Measurements from ENCODE around the gene CTU1. TPM values are rescaled to one million over a fixed set of nuclear protein-coding genes. Genes with fewer than 3 reads are reported as not detected.

The CTU1 gene
- total RNA-seq, 2 experiments from 2014 or later, result 8.8 to 9.8 TPM

GRCh38 chr19:51116736-51117286, 8.6 kb upstream of the CTU1 start:
- CTCF ChIA-PET, result no interaction called here
- POLR2A ChIA-PET, result no interaction called here
- intact Hi-C loops (cut with micrococcal nuclease), result no loop called here
- no peaks in the 10 kb centered on the region for H3K36me3 Mint-ChIP-seq
- no peak overlapping the region for H3K27ac Mint-ChIP-seq
- H3K27me3 Mint-ChIP-seq, result peaks cover 3% of the 10 kb centered on the region
- H3K9me3 Mint-ChIP-seq, result no peaks in the 10 kb centered on the region
- peak; percentile 60 for DNase-seq
- H3K4me1 Mint-ChIP-seq (ENCODE audit: low read depth), result peaks cover 26% of the 10 kb centered on the region
- H3K4me3 Mint-ChIP-seq, result no peak overlapping the region

GRCh38 chr19:51114087-51114729, 6.0 kb upstream of the CTU1 start:
- Mint-ChIP-seq H3K27ac (peak overlapping the region; percentile 90), H3K36me3 (no peaks in the 10 kb centered on the region), H3K27me3 (peaks cover 3% of the 10 kb centered on the region), H3K9me3 (no peaks in the 10 kb centered on the region), H3K4me3 (no peak overlapping the region), H3K4me1 (ENCODE audit: low read depth) (peaks cover 24% of the 10 kb centered on the region)
- DNase-seq, result no peak
- ChIA-PET POLR2A (interaction anchor here (1.0 kb wide), 1 partner anchor 14 kb away, joined by 6 read pairs; no protein-coding TSS in a partner anchor), CTCF (interaction anchor here (0.6 to 1.3 kb wide), 5 partner anchors 13 to 148 kb away, joined by 3 to 6 read pairs (median 3); no protein-coding TSS in a partner anchor)
- intact Hi-C loops (cut with micrococcal nuclease), result loop anchor here (1.0 to 5.0 kb wide), 6 partner anchors 9 to 333 kb away; no protein-coding TSS in a partner anchor

- ChIA-PET CTCF (interaction anchor here (1.0 kb wide), 1 partner anchor 15 kb away, joined by 4 read pairs; no protein-coding TSS in a partner anchor), POLR2A (no interaction called here)
- Mint-ChIP-seq H3K27me3 (peaks cover 3% of the 10 kb centered on the region), H3K9me3 (no peaks in the 10 kb centered on the region), H3K36me3 (peaks cover 3% of the 10 kb centered on the region), H3K27ac (no peak overlapping the region), H3K4me3 (no peak overlapping the region), H3K4me1 (ENCODE audit: low read depth) (peaks cover 26% of the 10 kb centered on the region)
- intact Hi-C loops (cut with micrococcal nuclease), result loop anchor here (5.0 kb wide), 2 partner anchors 46 to 336 kb away; no protein-coding TSS in a partner anchor
- DNase-seq, result no peak
These were observed 3.4 kb upstream of the CTU1 start for GRCh38 chr19:51111606-51112005.

- Mint-ChIP-seq H3K4me3 (no peak overlapping the region), H3K9me3 (no peaks in the 10 kb centered on the region), H3K27me3 (no peaks in the 10 kb centered on the region), H3K36me3 (peaks cover 5% of the 10 kb centered on the region), H3K4me1 (ENCODE audit: low read depth) (peaks cover 23% of the 10 kb centered on the region), H3K27ac (no peak overlapping the region)
- CTCF ChIA-PET, result no interaction called here
- no peak for DNase-seq
- intact Hi-C loops (cut with micrococcal nuclease), result loop anchor here (5.0 kb wide), 2 partner anchors 47 to 337 kb away; no protein-coding TSS in a partner anchor
- POLR2A ChIA-PET, result no interaction called here
These were observed 2.4 kb upstream of the CTU1 start for GRCh38 chr19:51110666-51110971.

GRCh38 chr19:51108805-51109146, 567 bp upstream of the CTU1 start:
- POLR2A ChIA-PET, result no interaction called here
- CTCF ChIA-PET, result interaction anchor here (1.6 kb wide), 1 partner anchor 49 kb away, joined by 4 read pairs; no protein-coding TSS in a partner anchor
- Mint-ChIP-seq H3K4me1 (ENCODE audit: low read depth) (peaks cover 31% of the 10 kb centered on the region), H3K36me3 (peaks cover 10% of the 10 kb centered on the region), H3K27me3 (no peaks in the 10 kb centered on the region), H3K27ac (peak overlapping the region; percentile 81), H3K4me3 (peak overlapping the region; percentile 93), H3K9me3 (no peaks in the 10 kb centered on the region)
- no peak for DNase-seq
- intact Hi-C loops (cut with micrococcal nuclease), result loop anchor here (2.0 kb wide), 2 partner anchors 304 to 598 kb away; partner anchors contain the start of gene JOSD2

GRCh38 chr19:51107406-51108065, 673 bp downstream of the CTU1 start:
- Mint-ChIP-seq H3K27me3 (no peaks in the 10 kb centered on the region), H3K4me1 (ENCODE audit: low read depth) (peaks cover 38% of the 10 kb centered on the region), H3K27ac (peak overlapping the region; percentile 81), H3K36me3 (peaks cover 17% of the 10 kb centered on the region), H3K4me3 (peak overlapping the region; percentile 93), H3K9me3 (no peaks in the 10 kb centered on the region)
- CTCF ChIA-PET, result interaction anchor here (1.6 kb wide), 1 partner anchor 50 kb away, joined by 4 read pairs; no protein-coding TSS in a partner anchor
- intact Hi-C loops (cut with micrococcal nuclease), result loop anchor here (2.0 kb wide), 2 partner anchors 303 to 597 kb away; partner anchors contain the start of gene JOSD2
- POLR2A ChIA-PET, result no interaction called here
- peak; percentile 42 for DNase-seq

GRCh38 chr19:51103926-51104341, 4.3 kb downstream of the CTU1 start:
- ChIA-PET POLR2A (no interaction called here), CTCF (no interaction called here)
- H3K9me3 Mint-ChIP-seq, result no peaks in the 10 kb centered on the region
- DNase-seq, result no peak
- intact Hi-C loops (cut with micrococcal nuclease), result no loop called here
- peaks cover 45% of the 10 kb centered on the region for H3K4me1 Mint-ChIP-seq (ENCODE audit: low read depth)
- H3K27ac Mint-ChIP-seq, result no peak overlapping the region
- H3K27me3 Mint-ChIP-seq, result no peaks in the 10 kb centered on the region
- peaks cover 29% of the 10 kb centered on the region for H3K36me3 Mint-ChIP-seq
- H3K4me3 Mint-ChIP-seq, result no peak overlapping the region

GRCh38 chr19:51102991-51103390, 5.2 kb downstream of the CTU1 start:
- Mint-ChIP-seq H3K4me1 (ENCODE audit: low read depth) (peaks cover 41% of the 10 kb centered on the region), H3K9me3 (no peaks in the 10 kb centered on the region), H3K36me3 (peaks cover 29% of the 10 kb centered on the region), H3K27ac (no peak overlapping the region), H3K4me3 (no peak overlapping the region), H3K27me3 (no peaks in the 10 kb centered on the region)
- CTCF ChIA-PET, result no interaction called here
- intact Hi-C loops (cut with micrococcal nuclease), result no loop called here
- DNase-seq, result no peak
- POLR2A ChIA-PET, result no interaction called here

- POLR2A ChIA-PET, result no interaction called here
- H3K4me1 Mint-ChIP-seq (ENCODE audit: low read depth), result peaks cover 36% of the 10 kb centered on the region
- H3K9me3 Mint-ChIP-seq, result no peaks in the 10 kb centered on the region
- H3K27ac Mint-ChIP-seq, result no peak overlapping the region
- DNase-seq, result no peak
- no peaks in the 10 kb centered on the region for H3K27me3 Mint-ChIP-seq
- intact Hi-C loops (cut with micrococcal nuclease), result no loop called here
- H3K4me3 Mint-ChIP-seq, result no peak overlapping the region
- peaks cover 30% of the 10 kb centered on the region for H3K36me3 Mint-ChIP-seq
- CTCF ChIA-PET, result interaction anchor here (0.7 to 1.2 kb wide), 4 partner anchors 9 to 179 kb away, joined by 3 to 5 read pairs (median 4); no protein-coding TSS in a partner anchor
These were observed 6.9 kb downstream of the CTU1 start for GRCh38 chr19:51101171-51101865.

- ChIA-PET CTCF (interaction anchor here (1.1 kb wide), 1 partner anchor 179 kb away, joined by 4 read pairs; no protein-coding TSS in a partner anchor), POLR2A (no interaction called here)
- peaks cover 30% of the 10 kb centered on the region for H3K4me1 Mint-ChIP-seq (ENCODE audit: low read depth)
- H3K4me3 Mint-ChIP-seq, result no peak overlapping the region
- H3K27ac Mint-ChIP-seq, result no peak overlapping the region
- DNase-seq, result no peak
- H3K9me3 Mint-ChIP-seq, result no peaks in the 10 kb centered on the region
- H3K36me3 Mint-ChIP-seq, result peaks cover 28% of the 10 kb centered on the region
- intact Hi-C loops (cut with micrococcal nuclease), result no loop called here
- no peaks in the 10 kb centered on the region for H3K27me3 Mint-ChIP-seq
These were observed 7.6 kb downstream of the CTU1 start for GRCh38 chr19:51100601-51101000.

- H3K36me3 Mint-ChIP-seq, result peaks cover 23% of the 10 kb centered on the region
- ChIA-PET POLR2A (no interaction called here), CTCF (no interaction called here)
- peak overlapping the region; percentile 36 for H3K4me3 Mint-ChIP-seq
- intact Hi-C loops (cut with micrococcal nuclease), result no loop called here
- H3K27ac Mint-ChIP-seq, result no peak overlapping the region
- H3K4me1 Mint-ChIP-seq (ENCODE audit: low read depth), result peaks cover 22% of the 10 kb centered on the region
- no peaks in the 10 kb centered on the region for H3K27me3 Mint-ChIP-seq
- H3K9me3 Mint-ChIP-seq, result no peaks in the 10 kb centered on the region
- no peak for DNase-seq
These were observed 9.2 kb downstream of the CTU1 start for GRCh38 chr19:51099047-51099382.

GRCh38 chr19:51098365-51099046, 9.7 kb downstream of the CTU1 start:
- DNase-seq, result peak; percentile 50
- H3K9me3 Mint-ChIP-seq, result no peaks in the 10 kb centered on the region
- H3K36me3 Mint-ChIP-seq, result peaks cover 20% of the 10 kb centered on the region
- ChIA-PET CTCF (no interaction called here), POLR2A (no interaction called here)
- H3K4me3 Mint-ChIP-seq, result no peak overlapping the region
- H3K27ac Mint-ChIP-seq, result no peak overlapping the region
- intact Hi-C loops (cut with micrococcal nuclease), result no loop called here
- H3K4me1 Mint-ChIP-seq (ENCODE audit: low read depth), result peaks cover 18% of the 10 kb centered on the region
- no peaks in the 10 kb centered on the region for H3K27me3 Mint-ChIP-seq

Measured in activated CD4-positive, alpha-beta memory T cell treated with anti-CD3 and anti-CD28 coated beads for 36 hours (primary cell).